WTC11 (cell line): ENCODE data around the gene ZNF235.

Experiments used
- AR ChIP-seq: fragments of 250-450 bp; sonication (Bioruptor Pico); IDR thresholded peaks from 2 replicates; pipeline ENCODE4 v1.9.0; 2021; ENCODE audit warnings: mild to moderate bottlenecking
- ATF6 ChIP-seq: sonication (generic); formaldehyde crosslinking; IDR thresholded peaks from 2 replicates; pipeline ENCODE4 v1.8.1; 2023; ENCODE audit warnings: mild to moderate bottlenecking, missing genetic modification reagents
- CREB1 ChIP-seq: sonication (generic); formaldehyde crosslinking; IDR thresholded peaks from 2 replicates; pipeline ENCODE4 v1.8.0; 2023; ENCODE audit warnings: mild to moderate bottlenecking, missing genetic modification reagents
- CREM ChIP-seq: sonication (generic); formaldehyde crosslinking; IDR thresholded peaks from 2 replicates; pipeline ENCODE4 v1.8.1; 2022; ENCODE audit warnings: mild to moderate bottlenecking, missing genetic modification reagents, moderate library complexity
- CTCF ChIP-seq: fragments of 200-600 bp; IDR thresholded peaks from 2 replicates; pipeline ENCODE4 v1.8.0; 2022; ENCODE audit warnings: antibody characterized with exemption
- E2F1 ChIP-seq: sonication (generic); formaldehyde crosslinking; IDR thresholded peaks from 2 replicates; pipeline ENCODE4 v1.8.0; 2022; ENCODE audit warnings: mild to moderate bottlenecking, missing genetic modification reagents
- KAT7 ChIP-seq: sonication (generic); formaldehyde crosslinking; IDR thresholded peaks from 2 replicates; pipeline ENCODE4 v1.8.1; 2023; ENCODE audit warnings: missing genetic modification reagents, mild to moderate bottlenecking, borderline replicate concordance
- NR2C2 ChIP-seq: sonication (generic); formaldehyde crosslinking; IDR thresholded peaks from 2 replicates; pipeline ENCODE4 v1.8.0; 2022; ENCODE audit warnings: mild to moderate bottlenecking, missing genetic modification reagents
- SP1 ChIP-seq: sonication (generic); formaldehyde crosslinking; conservative IDR thresholded peaks from 2 replicates; pipeline ENCODE4 v1.8.1; 2022; ENCODE audit warnings: missing genetic modification reagents
- ZMAT4 ChIP-seq: fragments of 250-450 bp; sonication (Bioruptor Pico); IDR thresholded peaks from 2 replicates; pipeline ENCODE4 v1.9.0; 2021; ENCODE audit warnings: mild to moderate bottlenecking
- ZNF416 ChIP-seq: fragments of 250-450 bp; sonication (Bioruptor Pico); IDR thresholded peaks from 2 replicates; pipeline ENCODE4 v1.9.0; 2021; ENCODE audit warnings: mild to moderate bottlenecking, inconsistent platforms
- ZSCAN18 ChIP-seq: fragments of 250-450 bp; sonication (Bioruptor Pico); IDR thresholded peaks from 2 replicates; pipeline ENCODE4 v2.1.2; 2022; ENCODE audit warnings: mild to moderate bottlenecking, moderate library complexity

GRCh38 chr19:44280916-44281315, 23.9 kb downstream of the ZNF235 start:
- TF ChIP-seq CTCF (no peak), E2F1 (no peak), ZSCAN18 (no peak), CREM (CRISPR knock-in tag) (no peak), KAT7 (no peak), ZMAT4 (CRISPR knock-in tag) (no peak), SP1 (CRISPR knock-in tag) (no peak), ATF6 (CRISPR knock-in tag) (no peak), ZNF416 (no peak), NR2C2 (CRISPR knock-in tag) (no peak), AR (CRISPR knock-in tag) (no peak), CREB1 (CRISPR knock-in tag) (no peak)
